SK-N-SH treated with all-trans-retinoic acid at 6 μM for 48 hours (cell line): ENCODE results near the gene SIRT2.

ENCODE experiments used
- ATAC-seq: fragments of 200-7000 bp; cut with Tn5 transposase; 3 replicates; pipeline ENCODE4 v1.9.1; 2020; ENCODE audit warnings: mild to moderate bottlenecking, moderate library complexity
- ARNTL ChIP-seq: fragments of 450-650 bp; formaldehyde crosslinking; IDR thresholded peaks from 2 replicates; pipeline ENCODE4 v1.5.0; 2020; ENCODE audit warnings: low read depth, mild to moderate bottlenecking, moderate library complexity, borderline replicate concordance
- BACH2 ChIP-seq: fragments of 250-450 bp; sonication (Bioruptor Pico); IDR thresholded peaks from 2 replicates; pipeline ENCODE4 v1.9.0; 2021; ENCODE audit warnings: mild to moderate bottlenecking, borderline replicate concordance
- CREB5 ChIP-seq: fragments of 250-450 bp; sonication (Bioruptor Pico); IDR thresholded peaks from 2 replicates; pipeline ENCODE4 v1.5.1; 2020; ENCODE audit warnings: low read depth, mild to moderate bottlenecking, moderate library complexity
- CSDC2 ChIP-seq: fragments of 250-450 bp; sonication (Bioruptor Pico); IDR thresholded peaks from 2 replicates; pipeline ENCODE4 v1.5.0; 2020; ENCODE audit warnings: mild to moderate bottlenecking, moderate library complexity
- CSRNP3 ChIP-seq: fragments of 250-450 bp; sonication (Bioruptor Pico); IDR thresholded peaks from 2 replicates; pipeline ENCODE4 v1.5.1; 2021; ENCODE audit warnings: mild to moderate bottlenecking, moderate library complexity
- ESRRG ChIP-seq: fragments of 250-450 bp; sonication (Bioruptor Pico); IDR thresholded peaks from 2 replicates; pipeline ENCODE4 v1.6.1; 2021; ENCODE audit warnings: mild to moderate bottlenecking
- GLIS3 ChIP-seq: fragments of 250-450 bp; sonication (Bioruptor Pico); IDR thresholded peaks from 2 replicates; pipeline ENCODE4 v1.5.0; 2020; ENCODE audit warnings: mild to moderate bottlenecking, moderate library complexity
- ISL1 ChIP-seq: fragments of 250-450 bp; sonication (Bioruptor Pico); IDR thresholded peaks from 2 replicates; pipeline ENCODE4 v2.1.2; 2022; ENCODE audit warnings: mild to moderate bottlenecking, moderate library complexity
- OSR1 ChIP-seq: fragments of 250-450 bp; sonication (Bioruptor Pico); IDR thresholded peaks from 2 replicates; pipeline ENCODE4 v1.8.0; 2022; ENCODE audit warnings: moderate library complexity, mild to moderate bottlenecking, inconsistent platforms
- PATZ1 ChIP-seq: fragments of 250-450 bp; sonication (Bioruptor Pico); IDR thresholded peaks from 2 replicates; pipeline ENCODE4 v1.8.0; 2020; ENCODE audit warnings: mild to moderate bottlenecking, moderate library complexity, borderline replicate concordance
- POU6F1 ChIP-seq: fragments of 250-450 bp; sonication (Bioruptor Pico); IDR thresholded peaks from 2 replicates; pipeline ENCODE4 v1.8.0; 2021; ENCODE audit warnings: low read depth, mild to moderate bottlenecking, moderate library complexity, borderline replicate concordance
- PPARA ChIP-seq: fragments of 250-450 bp; sonication (Bioruptor Pico); IDR thresholded peaks from 2 replicates; pipeline ENCODE4 v1.5.0; 2020; ENCODE audit warnings: mild to moderate bottlenecking, borderline replicate concordance
- RARB ChIP-seq: fragments of 250-450 bp; sonication (Bioruptor Pico); IDR thresholded peaks from 2 replicates; pipeline ENCODE4 v1.8.0; 2021; ENCODE audit warnings: mild to moderate bottlenecking, moderate library complexity
- SNAI2 ChIP-seq: fragments of 250-450 bp; sonication (Bioruptor Pico); IDR thresholded peaks from 2 replicates; pipeline ENCODE4 v1.5.0; 2020; ENCODE audit warnings: mild to moderate bottlenecking, moderate library complexity
- TCF4 ChIP-seq: fragments of 250-450 bp; sonication (Bioruptor Pico); IDR thresholded peaks from 2 replicates; pipeline ENCODE4 v1.8.0; 2021; ENCODE audit warnings: mild to moderate bottlenecking, moderate library complexity, borderline replicate concordance
- TOX ChIP-seq: fragments of 250-450 bp; sonication (Bioruptor Pico); IDR thresholded peaks from 2 replicates; pipeline ENCODE4 v1.8.0; 2021; ENCODE audit warnings: mild to moderate bottlenecking, moderate library complexity, borderline replicate concordance
- TSHZ2 ChIP-seq: fragments of 250-450 bp; sonication (Bioruptor Pico); IDR thresholded peaks from 2 replicates; pipeline ENCODE4 v1.5.0; 2020; ENCODE audit warnings: mild to moderate bottlenecking, moderate library complexity
- ZC3H10 ChIP-seq: fragments of 250-450 bp; sonication (Bioruptor Pico); IDR thresholded peaks from 2 replicates; pipeline ENCODE4 v1.5.1; 2021; ENCODE audit warnings: mild to moderate bottlenecking, moderate library complexity
- ZFP3 ChIP-seq: fragments of 250-450 bp; sonication (Bioruptor Pico); IDR thresholded peaks from 2 replicates; pipeline ENCODE4 v1.5.0; 2020; ENCODE audit warnings: mild to moderate bottlenecking, moderate library complexity
- ZFP30 ChIP-seq: fragments of 450-650 bp; formaldehyde crosslinking; IDR thresholded peaks from 2 replicates; pipeline ENCODE4 v1.5.0; 2022; ENCODE audit warnings: mild to moderate bottlenecking, moderate library complexity
- ZNF565 ChIP-seq: fragments of 450-650 bp; formaldehyde crosslinking; conservative IDR thresholded peaks from 2 replicates; pipeline ENCODE4 v1.5.0; 2020; ENCODE audit warnings: low read depth, mild to moderate bottlenecking, moderate library complexity
- ZNF8 ChIP-seq: fragments of 450-650 bp; formaldehyde crosslinking; IDR thresholded peaks from 2 replicates; pipeline ENCODE4 v1.5.0; 2020; ENCODE audit warnings: mild to moderate bottlenecking, moderate library complexity

Gene SIRT2

GRCh38 chr19:38911388-38912001, 12.1 kb upstream of the SIRT2 start:
- ATAC-seq, result no peak; the same call in 1 of the 3 replicates
- TF ChIP-seq GLIS3, result no peak
- TF ChIP-seq CSDC2 (CRISPR knock-in tag), result no peak
- TF ChIP-seq ISL1 (CRISPR knock-in tag), result no peak
- TF ChIP-seq CSRNP3 (CRISPR knock-in tag), result no peak
- no peak for TF ChIP-seq ZFP30 (CRISPR knock-in tag)
- no peak for TF ChIP-seq POU6F1 (CRISPR knock-in tag)
- TF ChIP-seq PPARA (CRISPR knock-in tag), result no peak
- TF ChIP-seq BACH2 (CRISPR knock-in tag), result no peak
- no peak for TF ChIP-seq TSHZ2 (CRISPR knock-in tag)
- no peak for TF ChIP-seq ESRRG (CRISPR knock-in tag)
- TF ChIP-seq CREB5 (CRISPR knock-in tag), result no peak
- TF ChIP-seq ZFP3 (CRISPR knock-in tag), result no peak
- no peak for TF ChIP-seq PATZ1 (CRISPR knock-in tag)
- no peak for TF ChIP-seq RARB (CRISPR knock-in tag)
- TF ChIP-seq ZNF565 (CRISPR knock-in tag), result no peak
- no peak for TF ChIP-seq OSR1
- TF ChIP-seq TCF4, result no peak
- no peak for TF ChIP-seq ZC3H10 (CRISPR knock-in tag)
- no peak for TF ChIP-seq ARNTL (CRISPR knock-in tag)
- TF ChIP-seq TOX (CRISPR knock-in tag), result no peak

GRCh38 chr19:38910488-38910887, 11.1 kb upstream of the SIRT2 start:
- ATAC-seq, result no peak
- TF ChIP-seq ZNF8 (CRISPR knock-in tag), result no peak
- TF ChIP-seq SNAI2 (CRISPR knock-in tag), result no peak
- no peak for TF ChIP-seq TSHZ2 (CRISPR knock-in tag)
- TF ChIP-seq ESRRG (CRISPR knock-in tag), result no peak
- no peak for TF ChIP-seq PATZ1 (CRISPR knock-in tag)
- TF ChIP-seq TOX (CRISPR knock-in tag), result no peak
- no peak for TF ChIP-seq ZFP3 (CRISPR knock-in tag)
- no peak for TF ChIP-seq POU6F1 (CRISPR knock-in tag)
- TF ChIP-seq ZFP30 (CRISPR knock-in tag), result no peak
- TF ChIP-seq ZNF565 (CRISPR knock-in tag), result no peak
- TF ChIP-seq CREB5 (CRISPR knock-in tag), result no peak
